ENCODE data around the gene RFX2.
"Not testable (repeated sequence)": the region's sequence is repeated elsewhere in the genome, so short reads cannot be mapped to it uniquely, and the experiment has no call there.

Gene RFX2

DNA sequence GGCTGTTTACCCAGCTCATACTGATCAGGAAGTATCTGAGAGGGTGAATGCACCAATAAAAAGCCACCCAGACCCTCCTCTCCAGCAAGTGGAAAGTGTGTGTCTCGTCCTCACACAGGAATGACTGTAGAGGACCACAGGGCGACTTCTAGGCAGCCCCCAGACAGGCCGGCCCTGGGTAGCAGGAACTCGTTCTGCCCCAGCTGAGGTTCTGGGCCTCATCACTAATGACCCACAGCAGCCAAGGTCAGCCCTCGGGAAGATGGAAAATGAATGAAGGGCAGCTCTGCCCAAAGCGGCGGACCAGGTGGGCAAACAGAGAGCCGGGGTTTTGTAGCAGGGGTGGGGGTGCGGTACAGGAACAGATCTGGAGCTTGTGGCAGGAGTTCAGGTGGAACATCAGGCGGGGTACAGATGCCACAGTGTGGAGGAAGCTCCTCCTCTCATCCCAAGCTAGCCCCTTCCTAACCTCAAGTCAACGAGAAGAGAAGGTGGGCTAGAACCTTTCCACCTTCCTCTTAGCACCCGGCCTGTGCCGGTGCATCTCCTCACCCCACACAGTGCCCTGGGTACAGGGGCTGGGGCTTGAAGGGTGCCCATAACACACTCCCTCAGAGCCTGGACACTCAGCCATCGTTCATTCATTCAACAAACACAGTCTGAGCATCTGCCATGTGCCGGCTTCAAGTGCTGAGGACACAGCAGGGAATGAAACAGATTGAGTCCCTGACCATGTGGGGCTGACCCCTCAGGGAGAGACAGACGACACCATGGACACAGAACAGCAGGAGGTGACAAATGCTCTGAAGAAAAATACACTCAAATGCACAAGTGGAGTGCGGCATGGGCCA is 36.2 kb downstream of the RFX2 start:
- DNase-seq: no peak

DNA sequence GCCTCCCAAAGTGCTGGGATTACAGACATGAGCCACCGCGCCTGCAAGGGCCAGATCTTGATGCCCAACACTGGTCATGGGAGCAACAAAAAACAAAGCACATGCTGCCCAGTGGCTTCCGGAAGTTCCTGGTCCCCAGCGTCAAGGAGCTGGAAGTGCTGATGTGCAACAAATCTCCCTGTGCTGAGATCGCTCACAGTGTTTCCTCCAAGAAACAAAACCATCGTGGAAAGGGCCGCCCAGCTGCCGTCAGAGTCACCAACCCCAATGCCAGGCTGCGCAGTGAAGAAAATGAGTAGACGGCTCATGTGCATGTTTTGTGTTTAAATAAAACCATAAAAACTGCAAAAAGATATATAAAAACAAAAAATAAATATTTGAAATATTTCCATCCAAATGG is 37.1 kb downstream of the RFX2 start:
- DNase-seq: not testable (repeated sequence)

DNA sequence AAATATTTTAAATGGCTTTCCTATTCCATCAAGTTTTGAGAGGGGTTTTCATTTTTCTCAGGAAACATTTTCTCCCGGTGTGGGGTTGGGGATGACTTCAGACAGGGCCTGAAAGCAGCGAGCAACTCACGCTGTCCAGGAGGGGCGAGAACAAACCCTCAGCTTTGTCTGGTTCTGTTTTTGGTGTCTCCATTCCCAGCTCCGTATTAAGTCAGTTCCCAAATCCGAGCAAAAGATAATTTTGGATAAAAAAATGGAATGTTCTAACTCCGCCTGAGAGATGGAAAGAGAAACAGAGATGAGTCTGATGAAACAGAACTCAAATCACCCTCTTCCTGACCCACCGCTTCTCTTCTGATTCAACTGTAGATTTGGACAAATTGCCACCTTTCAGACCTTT is 38.4 kb downstream of the RFX2 start:
- no peak for DNase-seq

DNA sequence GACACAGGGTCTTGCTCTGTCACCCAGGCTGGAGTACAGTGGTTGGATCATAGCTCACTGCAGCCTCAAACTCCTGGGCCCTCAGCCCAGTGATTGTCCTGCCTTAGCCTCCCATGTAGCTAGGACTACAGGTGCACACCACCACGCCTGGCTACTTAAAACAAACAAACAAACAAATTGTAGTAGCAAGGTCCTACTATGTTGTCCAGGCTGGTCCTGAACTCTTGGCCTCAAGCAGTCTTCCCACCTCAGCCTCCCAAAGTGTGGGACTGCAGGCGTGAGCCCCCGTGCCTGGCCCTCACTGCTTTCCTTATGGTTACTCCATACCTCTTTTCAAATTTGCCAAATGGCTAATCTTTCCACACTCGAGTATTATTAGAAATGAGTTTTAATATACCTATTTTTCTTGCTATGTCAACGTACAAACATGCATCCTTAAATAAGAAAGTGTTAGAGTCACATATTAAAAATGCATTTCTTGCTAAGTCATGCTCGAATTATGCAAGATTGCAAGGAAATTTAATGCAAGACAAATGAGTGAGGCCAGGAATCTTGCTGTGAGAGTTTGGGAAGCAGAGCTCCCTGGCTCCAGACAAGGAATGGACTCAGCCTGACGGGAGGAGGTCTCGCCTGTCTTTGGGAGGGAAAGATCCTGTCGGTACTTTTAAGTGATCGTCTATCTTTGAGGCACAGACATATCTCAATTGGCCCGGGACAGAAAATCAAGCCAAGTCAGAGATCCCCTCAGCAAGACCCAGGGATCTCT is 39.4 kb downstream of the RFX2 start:
- DNase-seq: no peak

DNA sequence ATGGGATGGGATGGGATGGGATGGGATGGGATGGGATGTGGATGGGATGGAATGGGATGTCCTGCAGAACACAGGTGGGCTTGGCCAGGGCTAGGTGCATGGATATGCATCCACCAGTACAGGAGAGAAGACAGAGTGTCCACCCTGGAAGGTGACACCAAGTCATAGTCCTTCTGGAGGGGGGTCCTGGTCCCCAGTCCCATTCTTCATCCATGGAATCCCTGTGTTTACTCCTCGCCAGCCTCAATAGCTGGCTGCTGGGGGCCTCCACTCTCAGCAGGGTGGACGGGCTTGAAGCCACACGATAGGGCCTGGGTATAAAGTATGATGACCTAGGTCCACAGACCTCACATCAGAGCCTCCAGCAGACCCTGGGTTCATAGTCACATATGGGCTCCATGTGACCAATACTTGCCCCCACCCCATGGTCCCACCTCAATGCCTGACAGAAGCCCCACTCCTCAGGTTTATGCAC is 40.1 kb downstream of the RFX2 start:
- no peak for DNase-seq

DNA sequence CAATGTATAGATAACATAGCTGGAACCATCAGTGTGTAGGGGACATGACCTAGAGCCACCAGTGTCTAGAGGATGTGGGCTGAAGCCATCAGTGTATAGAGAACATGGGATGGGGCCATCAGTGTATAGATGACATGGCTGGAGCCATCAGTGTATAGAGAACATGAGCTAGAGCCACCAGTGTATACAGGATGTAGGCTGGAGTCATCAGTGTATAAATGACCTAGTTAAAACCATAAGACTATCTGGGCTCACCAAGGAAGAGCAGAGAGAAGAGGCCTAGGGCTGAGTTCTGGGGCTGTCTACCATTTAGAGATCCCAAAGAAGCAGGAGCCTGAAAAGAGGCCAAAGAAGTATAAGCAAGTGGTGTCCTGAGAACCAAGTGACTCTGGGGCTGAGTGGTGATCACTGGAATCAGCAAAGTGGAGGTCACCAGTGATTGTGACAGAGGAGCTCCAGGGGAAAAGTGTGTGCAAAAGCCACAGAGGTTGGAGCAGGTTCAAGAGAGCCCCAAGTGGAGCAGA is 41.0 kb downstream of the RFX2 start:
- DNase-seq: no peak

DNA sequence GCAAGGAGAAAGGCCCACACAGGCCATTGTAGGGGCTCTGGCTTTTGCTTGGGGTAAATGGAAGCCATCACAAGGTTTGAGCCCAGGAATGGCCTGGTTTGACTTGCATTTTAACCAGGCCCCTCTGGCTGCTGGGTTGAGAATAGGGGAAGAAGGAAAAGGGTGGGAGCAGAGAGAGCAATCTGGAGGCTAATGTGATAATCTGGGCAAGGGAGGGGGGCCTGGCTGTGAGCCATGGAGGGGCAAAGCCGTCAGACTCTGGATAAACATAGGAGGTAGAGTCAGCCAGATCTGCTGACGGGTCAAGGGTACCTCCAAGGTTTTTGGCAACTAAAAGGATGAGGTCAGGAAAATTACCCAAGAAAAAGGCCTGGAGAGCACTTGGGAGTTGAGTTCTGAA is 41.6 kb downstream of the RFX2 start:
- no peak for DNase-seq

DNA sequence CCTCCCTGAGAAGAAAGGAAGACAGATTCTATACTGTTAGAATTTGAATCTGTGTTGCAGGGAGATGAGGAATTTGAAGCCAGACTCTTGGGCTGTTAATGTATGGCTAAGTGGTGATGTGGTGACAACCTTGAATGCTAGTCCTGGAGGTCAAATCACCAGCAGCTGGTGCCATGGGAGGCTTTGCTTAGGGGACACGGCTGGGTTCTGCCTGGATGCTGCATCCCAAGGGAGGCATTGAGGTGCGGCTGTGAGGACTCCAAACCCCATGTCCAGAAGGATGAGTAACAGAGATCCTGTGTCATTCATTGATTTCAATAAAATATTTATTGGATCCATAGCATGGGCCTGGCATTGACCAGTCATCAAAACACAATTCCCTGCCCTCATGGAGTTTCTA is 42.3 kb downstream of the RFX2 start:
- DNase-seq: no peak

DNA sequence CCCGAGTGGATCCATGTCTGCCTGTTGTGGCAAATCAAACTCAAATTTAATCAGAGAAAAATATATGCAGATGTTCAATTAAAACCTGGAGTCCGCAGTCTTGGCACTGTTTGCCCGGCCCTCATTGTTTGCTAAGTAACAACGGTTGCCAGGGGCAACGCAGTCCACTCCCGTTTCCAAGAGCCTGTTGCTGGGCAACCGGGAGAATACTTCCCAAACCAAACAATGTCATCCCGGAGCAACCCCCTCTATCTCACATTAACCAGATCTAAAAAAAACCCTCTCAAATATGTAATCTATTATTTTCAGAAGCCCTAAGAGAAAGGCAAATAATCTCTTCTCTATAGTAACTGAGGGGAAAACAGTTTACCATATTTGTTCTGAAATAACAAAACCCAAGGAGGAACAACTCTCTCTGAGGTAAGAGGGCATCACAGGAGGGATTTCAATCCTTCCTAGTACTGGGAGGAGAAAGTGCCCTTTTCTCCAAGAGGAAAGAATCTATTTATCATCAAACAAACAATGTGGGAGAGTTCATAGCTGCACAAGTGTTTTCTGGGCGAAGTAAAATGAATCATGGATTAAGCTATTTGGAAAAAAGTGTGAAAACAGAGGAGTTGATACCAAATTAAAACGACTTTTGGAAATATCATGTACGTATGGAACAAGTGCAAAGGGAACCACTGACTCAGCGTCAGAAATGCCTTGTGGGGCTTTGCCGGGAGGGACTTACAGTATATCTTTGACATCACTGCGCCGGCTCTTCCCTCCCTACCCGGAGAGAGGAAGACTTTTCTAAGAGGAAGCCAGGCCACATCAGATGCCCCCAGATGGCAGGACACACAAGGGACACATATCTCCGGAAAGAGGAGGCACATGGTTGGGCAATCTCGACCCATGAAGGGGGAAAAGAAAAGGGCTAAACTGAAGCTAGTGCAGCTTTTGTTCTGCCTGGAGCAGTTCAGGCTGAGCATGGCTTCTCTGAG is 43.3 kb downstream of the RFX2 start:
- DNase-seq: peak; percentile 41

DNA sequence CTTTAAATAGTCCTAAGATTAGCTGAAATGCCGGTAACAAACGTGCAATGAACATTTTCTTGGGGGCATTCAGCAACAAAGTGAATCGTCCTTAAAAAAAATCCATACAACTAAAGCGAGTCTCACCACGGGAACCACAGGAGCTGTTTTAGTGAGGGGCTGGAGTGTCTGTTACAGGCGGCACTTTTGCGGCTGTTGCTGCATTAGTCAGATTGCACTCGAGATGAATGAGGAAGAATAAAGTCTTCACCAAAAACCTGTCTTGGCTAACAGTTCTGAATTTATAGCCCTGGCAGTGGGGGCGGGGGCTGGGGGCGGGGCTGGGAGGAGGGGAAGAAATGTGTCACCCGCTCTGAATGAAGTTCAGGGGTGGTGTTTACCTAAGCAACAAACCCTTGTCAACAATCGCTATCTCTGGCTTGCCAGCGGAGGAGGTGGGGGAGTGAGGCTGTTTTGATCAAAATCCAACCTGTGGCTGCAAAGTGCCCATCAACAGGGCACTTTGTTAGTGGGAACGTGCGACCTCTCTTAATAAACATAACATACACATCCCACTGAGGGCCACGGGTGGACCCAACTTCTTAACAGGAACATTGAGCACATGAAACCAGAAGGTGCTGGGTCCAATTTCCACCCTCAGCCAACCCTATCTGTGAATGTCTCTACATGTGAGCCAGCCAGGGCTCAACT is 44.5 kb downstream of the RFX2 start:
- DNase-seq: no peak

DNA sequence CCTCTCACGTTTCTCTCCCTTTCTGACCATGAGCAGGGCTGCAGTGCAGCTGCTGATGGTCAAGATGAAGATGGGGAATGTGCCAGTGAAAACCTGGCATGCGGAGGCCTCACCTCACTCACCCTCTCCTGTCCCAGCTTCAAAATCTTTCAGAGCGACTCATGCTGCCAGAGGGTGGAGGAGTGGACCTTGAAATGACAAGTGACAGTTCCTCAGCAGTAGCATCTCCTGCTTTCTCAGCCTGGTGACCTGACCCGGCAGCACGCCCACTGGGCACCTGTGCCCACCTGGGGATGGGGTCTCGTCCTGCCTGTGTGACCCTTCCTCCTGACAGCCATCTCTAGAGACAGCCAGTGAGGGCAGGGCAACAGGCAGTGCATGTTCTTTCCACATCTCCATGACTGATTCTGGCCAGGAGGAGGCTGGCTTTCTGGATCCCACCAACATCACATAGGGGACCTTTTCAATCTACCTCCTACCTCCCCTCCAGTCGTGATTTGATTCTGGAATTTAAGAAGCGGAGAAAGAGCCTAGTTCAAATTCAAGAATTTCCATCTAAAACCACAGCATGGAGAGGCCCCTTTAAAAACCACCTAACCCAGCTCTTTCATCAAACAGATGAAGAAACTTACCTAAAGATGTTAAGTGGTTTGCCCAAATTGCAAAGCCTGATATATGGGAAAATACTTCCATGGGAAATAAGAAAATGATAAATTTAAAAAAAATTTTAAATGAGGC is 45.8 kb downstream of the RFX2 start:
- no peak for DNase-seq

DNA sequence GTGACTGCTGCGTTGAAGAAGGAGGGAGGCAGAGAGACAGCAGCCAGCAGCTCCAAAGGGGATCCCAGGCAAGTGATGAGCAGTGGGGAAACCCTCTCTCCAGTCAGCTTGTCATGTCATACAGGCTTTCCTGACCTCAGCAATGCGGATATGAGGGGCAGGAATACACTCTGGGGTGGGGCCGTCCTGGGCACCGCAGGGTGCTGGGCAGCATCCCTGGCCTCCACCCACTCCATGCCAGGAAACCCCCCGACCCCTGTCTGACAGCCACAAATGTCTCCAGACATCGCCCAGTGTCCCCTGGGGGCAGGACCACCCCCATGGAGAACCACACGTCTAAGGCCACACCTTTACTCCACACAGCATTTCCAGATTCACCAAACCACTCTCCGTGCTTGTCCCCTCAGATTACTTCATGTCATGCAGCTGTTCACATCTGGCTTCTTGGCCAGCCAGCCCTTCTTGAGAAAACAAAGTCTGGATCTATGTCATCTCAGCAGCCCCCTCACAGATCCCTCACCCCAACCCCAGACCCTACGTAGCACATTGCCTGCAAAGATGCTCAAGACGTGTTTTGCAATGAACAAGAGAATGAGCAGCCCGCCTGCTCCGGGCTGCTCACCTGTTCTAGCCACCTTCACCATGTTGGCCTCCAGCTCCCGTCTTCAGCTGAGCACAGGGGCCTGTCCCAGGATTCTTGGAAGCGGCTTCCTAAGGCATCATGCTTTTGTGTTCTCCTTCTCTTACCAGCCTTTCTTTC is 46.5 kb downstream of the RFX2 start:
- DNase-seq: no peak

DNA sequence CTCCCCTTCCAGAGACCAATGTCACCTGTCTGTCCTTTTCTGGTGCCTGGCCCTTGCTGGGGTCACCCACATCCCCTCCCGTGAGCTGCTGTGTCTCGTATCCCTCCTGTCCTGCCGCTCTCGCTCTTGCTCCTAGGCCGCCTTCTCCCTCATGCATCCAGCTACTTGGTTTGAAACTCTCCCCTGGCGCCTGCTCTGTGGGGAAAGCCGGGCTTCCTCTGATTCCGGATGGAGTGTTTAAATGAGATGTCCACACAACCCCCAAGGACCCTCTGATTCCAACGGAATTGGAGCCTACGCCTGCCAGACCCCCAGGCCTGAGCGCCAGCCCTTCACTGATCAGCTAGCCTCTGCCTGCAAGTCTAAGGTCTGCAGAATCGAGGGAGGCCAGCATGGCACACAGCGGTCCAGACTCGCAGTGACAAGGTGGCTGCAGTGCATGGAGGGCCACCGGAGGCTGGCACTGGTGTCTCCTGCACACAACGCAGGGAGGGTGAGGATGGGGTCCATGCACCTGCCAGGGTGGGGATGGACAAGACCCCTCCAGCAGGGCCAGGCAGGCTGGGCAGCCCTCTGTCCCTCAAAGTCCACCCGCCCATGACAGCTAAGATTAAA is 47.2 kb downstream of the RFX2 start:
- no peak for DNase-seq

DNA sequence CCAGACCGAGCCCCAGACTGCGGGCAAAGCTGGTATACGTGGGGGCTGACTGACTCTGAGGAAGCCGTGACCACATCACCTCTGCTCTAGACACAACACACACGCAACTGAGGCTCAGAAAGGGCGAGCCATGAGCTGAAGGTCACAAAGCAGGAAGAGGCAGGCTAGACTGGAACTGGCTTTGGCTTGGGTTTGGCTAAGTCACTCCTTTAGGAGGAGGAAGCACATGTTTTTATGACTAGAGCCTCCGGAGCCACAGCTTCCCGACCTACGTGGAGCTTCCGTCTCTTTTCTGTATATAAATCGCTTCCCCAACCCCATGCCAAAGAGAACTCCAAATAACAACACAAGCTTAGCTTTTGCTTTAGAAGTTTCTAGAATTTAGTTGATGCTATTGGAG is 48.0 kb downstream of the RFX2 start:
- DNase-seq: no peak

DNA sequence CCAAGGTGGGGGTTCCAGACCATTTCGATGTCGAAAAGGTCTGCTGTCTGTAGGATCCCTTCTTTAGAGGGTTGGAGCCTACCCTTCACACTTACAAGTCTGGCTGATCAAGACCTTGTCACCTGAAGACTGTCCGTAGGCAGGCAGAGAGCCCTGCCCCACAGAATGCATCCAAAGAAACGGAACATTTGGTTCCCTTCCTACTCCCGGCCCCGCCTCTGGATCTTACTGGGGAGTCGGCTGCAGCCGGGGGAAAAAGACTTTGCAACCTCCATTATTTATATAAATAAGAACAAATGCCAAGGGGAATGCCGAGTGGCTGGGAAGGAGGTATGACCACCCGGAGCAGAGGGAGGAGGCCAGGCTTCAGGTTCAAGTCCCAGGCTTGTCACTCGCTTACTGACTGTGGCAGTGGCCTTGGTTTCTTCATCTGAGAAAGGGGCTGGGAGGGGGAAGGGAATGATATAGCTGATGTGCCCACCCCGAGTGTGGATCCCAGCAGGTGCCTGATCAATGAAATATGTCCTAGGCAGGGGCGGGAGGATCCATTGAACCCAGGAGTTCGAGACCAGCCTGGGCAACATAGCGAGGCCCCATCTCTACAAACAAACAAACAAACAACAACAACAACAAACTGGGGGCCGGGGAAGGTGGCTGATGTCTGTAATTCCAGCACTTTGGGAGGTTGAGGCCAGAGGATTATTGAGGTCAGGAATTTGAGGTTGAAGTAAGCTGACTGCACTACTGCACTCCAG is 48.7 kb downstream of the RFX2 start:
- peak; percentile 19 for DNase-seq

DNA sequence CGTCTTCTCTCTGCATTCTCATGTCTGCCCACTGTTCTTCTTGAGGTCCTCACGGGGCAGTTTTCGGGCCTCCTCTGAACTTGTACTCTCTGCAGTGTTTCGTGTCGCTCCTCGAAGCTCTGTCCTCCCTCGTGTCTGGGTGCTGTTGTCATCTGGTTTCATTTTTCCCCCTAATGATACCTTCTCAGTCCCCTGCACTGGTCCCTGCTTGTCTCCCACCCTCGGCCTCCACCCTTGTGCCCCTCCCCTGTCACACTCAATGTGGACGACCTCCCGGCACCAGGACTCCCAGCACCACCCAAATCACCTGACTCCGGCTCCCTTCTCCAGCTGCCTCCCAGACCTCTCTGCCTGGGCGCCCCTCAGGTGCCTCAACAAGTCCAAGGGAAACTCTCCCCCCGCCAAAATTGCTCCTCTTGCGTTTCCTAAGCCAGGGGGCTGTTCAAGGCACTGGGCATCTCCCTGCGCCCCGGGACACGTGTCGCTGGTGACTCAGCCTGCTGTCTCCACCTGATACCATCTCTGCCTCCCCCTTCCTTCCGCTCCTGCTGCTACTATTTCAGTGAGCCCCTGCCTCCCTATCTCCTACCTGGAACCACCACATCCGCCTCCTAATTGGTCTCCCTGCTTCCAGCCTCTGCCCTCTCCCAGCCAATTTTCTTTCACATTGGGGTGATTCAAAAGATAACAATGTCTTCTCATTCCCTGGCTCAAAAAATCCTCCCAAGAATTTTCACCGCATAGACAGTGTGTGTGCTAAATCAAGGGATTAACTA is 49.5 kb downstream of the RFX2 start:
- no peak for DNase-seq

DNA sequence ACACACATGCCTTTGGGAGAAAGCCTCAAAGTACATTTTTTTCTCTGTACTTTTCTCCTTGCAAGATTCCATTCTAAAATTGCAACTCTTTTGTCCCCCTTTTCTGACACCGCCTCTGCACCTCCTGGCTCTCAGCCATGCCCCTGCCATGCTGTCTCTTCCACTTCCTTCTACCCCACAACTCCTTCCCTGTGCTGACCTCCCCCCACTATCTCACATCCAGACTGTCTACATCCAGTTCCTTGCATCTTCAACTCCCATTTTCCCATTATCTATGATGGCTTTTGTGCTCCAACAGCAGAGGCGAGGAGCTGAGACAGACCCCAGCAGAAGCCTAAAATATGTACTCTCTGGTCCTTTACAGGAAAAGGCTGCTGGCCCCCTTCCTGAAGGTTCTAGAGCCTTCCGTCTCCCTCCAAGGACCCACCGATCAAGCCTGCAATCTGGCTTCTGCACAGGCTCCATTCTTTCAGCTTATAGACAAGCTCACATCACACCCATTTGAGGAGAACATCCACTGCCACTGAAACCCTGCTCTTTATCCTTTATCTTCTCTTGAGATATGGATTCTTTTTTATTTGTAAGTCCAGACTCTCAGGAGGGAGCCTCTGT is 50.2 kb downstream of the RFX2 start:
- no peak for DNase-seq

DNA sequence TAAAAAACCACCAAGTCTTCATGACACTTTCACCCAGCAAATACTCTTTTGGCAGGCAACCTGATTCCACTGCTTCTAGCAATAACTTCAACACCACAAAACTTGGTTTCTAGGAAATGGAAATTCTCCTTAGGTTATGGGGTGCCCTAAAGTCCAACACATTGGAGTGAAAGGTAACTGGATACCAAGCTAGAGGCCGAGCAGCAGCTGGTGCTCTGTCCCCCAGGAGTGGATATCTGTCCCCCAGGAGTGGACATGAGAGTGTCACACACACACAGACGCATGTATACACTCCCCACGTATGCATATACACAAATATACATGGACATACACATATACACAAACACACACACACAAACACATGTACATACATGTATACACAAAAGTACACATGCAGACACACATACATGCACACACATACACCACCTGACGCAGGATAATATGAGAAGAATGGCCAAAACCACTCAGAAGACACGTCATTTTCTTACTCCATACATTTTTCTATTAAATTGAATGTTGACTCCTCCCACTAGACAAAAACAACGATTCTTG is 50.8 kb downstream of the RFX2 start:
- DNase-seq: no peak

Measured in midbrain (tissue), 1 donor.